Body of pancreas (tissue), 4 donors: ENCODE measurements around the gene ERC2.

Experiments used
- POLR2A ChIP-seq, 3 donors: fragments of 450-650 bp; IDR thresholded peaks; one replicate each; pipeline ENCODE4 v1.6.1; 2016; ENCODE audit warnings: antibody characterized with exemption in 3 of 3, mild to moderate bottlenecking in 2 of 3
- TF ChIP-seq, protein P1 (sequence below), 7 experiments: fragments of 450-650 bp in 4 of 7; fragments of 200-600 bp in 3 of 7; sonication (generic) in 3 of 7; IDR thresholded peaks; one replicate each; pipeline ENCODE4 v1.5.1; 2016 to 2019; ENCODE audit warnings: antibody characterized with exemption in 7 of 7

GRCh38 chr3:56269755-56270535 is 198.3 kb downstream of the ERC2 start:
- TF ChIP-seq, protein P1, sequence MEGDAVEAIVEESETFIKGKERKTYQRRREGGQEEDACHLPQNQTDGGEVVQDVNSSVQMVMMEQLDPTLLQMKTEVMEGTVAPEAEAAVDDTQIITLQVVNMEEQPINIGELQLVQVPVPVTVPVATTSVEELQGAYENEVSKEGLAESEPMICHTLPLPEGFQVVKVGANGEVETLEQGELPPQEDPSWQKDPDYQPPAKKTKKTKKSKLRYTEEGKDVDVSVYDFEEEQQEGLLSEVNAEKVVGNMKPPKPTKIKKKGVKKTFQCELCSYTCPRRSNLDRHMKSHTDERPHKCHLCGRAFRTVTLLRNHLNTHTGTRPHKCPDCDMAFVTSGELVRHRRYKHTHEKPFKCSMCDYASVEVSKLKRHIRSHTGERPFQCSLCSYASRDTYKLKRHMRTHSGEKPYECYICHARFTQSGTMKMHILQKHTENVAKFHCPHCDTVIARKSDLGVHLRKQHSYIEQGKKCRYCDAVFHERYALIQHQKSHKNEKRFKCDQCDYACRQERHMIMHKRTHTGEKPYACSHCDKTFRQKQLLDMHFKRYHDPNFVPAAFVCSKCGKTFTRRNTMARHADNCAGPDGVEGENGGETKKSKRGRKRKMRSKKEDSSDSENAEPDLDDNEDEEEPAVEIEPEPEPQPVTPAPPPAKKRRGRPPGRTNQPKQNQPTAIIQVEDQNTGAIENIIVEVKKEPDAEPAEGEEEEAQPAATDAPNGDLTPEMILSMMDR (IDR thresholded peaks at IDR 0.05): no peak
- no peak for TF ChIP-seq POLR2A (IDR thresholded peaks at IDR 0.05)
